DMS53 (cell line): ENCODE measurements around the gene C1orf74.

Source experiments
- DNase-seq: peaks from one replicate; lab custom pipeline; 2025; lab: John Stamatoyannopoulos, UW

C1orf74 gene

GRCh38 chr1:209770636-209771415, 13.5 kb downstream of the C1orf74 start:
- no peak for DNase-seq

GRCh38 chr1:209769971-209770370, 14.4 kb downstream of the C1orf74 start:
- no peak for DNase-seq

GRCh38 chr1:209769171-209769904, 15.0 kb downstream of the C1orf74 start:
- DNase-seq, result no peak

GRCh38 chr1:209768354-209768774, 16.0 kb downstream of the C1orf74 start:
- no peak for DNase-seq

GRCh38 chr1:209767706-209768105, 16.7 kb downstream of the C1orf74 start:
- DNase-seq, result no peak

- no peak for DNase-seq
Observed at GRCh38 chr1:209767096-209767495, 17.3 kb downstream of the C1orf74 start.

- DNase-seq, result no peak
Observed at GRCh38 chr1:209766051-209766450, 18.3 kb downstream of the C1orf74 start.

- no peak for DNase-seq
Observed at GRCh38 chr1:209761011-209761635, 23.2 kb downstream of the C1orf74 start.

- no peak for DNase-seq
Observed at GRCh38 chr1:209759829-209760359, 24.5 kb downstream of the C1orf74 start.

- no peak for DNase-seq
Observed at GRCh38 chr1:209758400-209758799, 26.0 kb downstream of the C1orf74 start.

- DNase-seq, result no peak
Observed at GRCh38 chr1:209756615-209757445, 27.5 kb downstream of the C1orf74 start.

- DNase-seq, result no peak
Observed at GRCh38 chr1:209755926-209756614, 28.3 kb downstream of the C1orf74 start, which contains the start of gene TRAF3IP3. TRAF3IP3 (plus strand) TSS chr1:209756053; CDS start chr1:209760040, 3,987 bp downstream.

GRCh38 chr1:209755256-209755655, 29.1 kb downstream of the C1orf74 start:
- no peak for DNase-seq

GRCh38 chr1:209752890-209753289, 31.5 kb downstream of the C1orf74 start:
- no peak for DNase-seq

GRCh38 chr1:209751627-209752231, 32.6 kb downstream of the C1orf74 start:
- no peak for DNase-seq

- DNase-seq, result no peak
Observed at GRCh38 chr1:209749670-209750323, 34.6 kb downstream of the C1orf74 start.

- no peak for DNase-seq
Observed at GRCh38 chr1:209749205-209749604, 35.2 kb downstream of the C1orf74 start.

- no peak for DNase-seq
Observed at GRCh38 chr1:209748620-209749019, 35.7 kb downstream of the C1orf74 start.

- peak; percentile 100 for DNase-seq
Observed at GRCh38 chr1:209747580-209748262, 36.6 kb downstream of the C1orf74 start.
